GM21390 (cell line): ENCODE results near the gene SLC17A1.

Experiments used
- ATAC-seq: cut with Tn5 transposase; IDR thresholded peaks from one replicate; pipeline ENCODE4 v1.9.1; 2021; ENCODE audit not compliant: unreplicated experiment

The SLC17A1 gene

GRCh38 chr6:25832670-25833069, 818 bp upstream of the SLC17A1 start:
- no peak for ATAC-seq

GRCh38 chr6:25832307-25832662, 433 bp upstream of the SLC17A1 start:
- no peak for ATAC-seq

GRCh38 chr6:25830458-25830857, 1.4 kb downstream of the SLC17A1 start:
- ATAC-seq: no peak

- ATAC-seq: no peak
Observed at GRCh38 chr6:25829375-25829774, 2.5 kb downstream of the SLC17A1 start.

GRCh38 chr6:25821341-25821740, 10.5 kb downstream of the SLC17A1 start:
- ATAC-seq: no peak

GRCh38 chr6:25816252-25816651, 15.6 kb downstream of the SLC17A1 start:
- no peak for ATAC-seq

- no peak for ATAC-seq
Observed at GRCh38 chr6:25815194-25815593, 16.7 kb downstream of the SLC17A1 start.

GRCh38 chr6:25804804-25805203, 27.0 kb downstream of the SLC17A1 start:
- no peak for ATAC-seq

GRCh38 chr6:25801436-25801835, 30.4 kb downstream of the SLC17A1 start:
- ATAC-seq: no peak

- no peak for ATAC-seq
Observed at GRCh38 chr6:25794784-25795183, 37.1 kb downstream of the SLC17A1 start.

GRCh38 chr6:25793970-25794369, 37.9 kb downstream of the SLC17A1 start:
- ATAC-seq: no peak

- no peak for ATAC-seq
Observed at GRCh38 chr6:25792016-25792415, 39.8 kb downstream of the SLC17A1 start.

- no peak for ATAC-seq
Observed at GRCh38 chr6:25789475-25789874, 42.4 kb downstream of the SLC17A1 start.

- ATAC-seq: no peak
Observed at GRCh38 chr6:25788305-25788922, 43.4 kb downstream of the SLC17A1 start.

GRCh38 chr6:25787428-25787827, 44.4 kb downstream of the SLC17A1 start:
- no peak for ATAC-seq

GRCh38 chr6:25781134-25781533, 50.7 kb downstream of the SLC17A1 start:
- no peak for ATAC-seq

- no peak for ATAC-seq
Observed at GRCh38 chr6:25777856-25778649, 53.8 kb downstream of the SLC17A1 start.

GRCh38 chr6:25777031-25777430, 54.8 kb downstream of the SLC17A1 start:
- ATAC-seq: no peak

- no peak for ATAC-seq
Observed at GRCh38 chr6:25774120-25774715, 57.6 kb downstream of the SLC17A1 start.

GRCh38 chr6:25769983-25770382, 61.9 kb downstream of the SLC17A1 start:
- ATAC-seq: no peak

GRCh38 chr6:25768566-25768965, 63.3 kb downstream of the SLC17A1 start:
- no peak for ATAC-seq

- no peak for ATAC-seq
Observed at GRCh38 chr6:25764611-25765010, 67.2 kb downstream of the SLC17A1 start.
